ENCODE measurements around the gene PXDN.
"Not testable (repeated sequence)": the region's sequence is repeated elsewhere in the genome, so short reads cannot be mapped to it uniquely, and the experiment has no call there.

The PXDN gene

GRCh38 chr2:1744446-1745170 lies at the start of gene PXDN:
Gene PXDN (minus strand): TSS chr2:1744515. CDS start chr2:1744455, 60 bp downstream.
- DNase-seq: peak; percentile 27

GRCh38 chr2:1793868-1794445 lies 49.6 kb upstream of the PXDN start:
- DNase-seq: no peak

GRCh38 chr2:1793001-1793867 lies 48.9 kb upstream of the PXDN start:
- no peak for DNase-seq

- no peak for DNase-seq
Observed at GRCh38 chr2:1791685-1792435, 47.5 kb upstream of the PXDN start.

GRCh38 chr2:1791006-1791605 lies 46.8 kb upstream of the PXDN start:
- DNase-seq: no peak

- no peak for DNase-seq
Observed at GRCh38 chr2:1790473-1790872, 46.2 kb upstream of the PXDN start.

GRCh38 chr2:1789610-1790009 lies 45.3 kb upstream of the PXDN start:
- DNase-seq: peak; percentile 1

GRCh38 chr2:1788478-1788959 lies 44.2 kb upstream of the PXDN start:
- no peak for DNase-seq

GRCh38 chr2:1787755-1788477 lies 43.6 kb upstream of the PXDN start:
- DNase-seq: peak; percentile 75

GRCh38 chr2:1784986-1785617 lies 40.8 kb upstream of the PXDN start:
- DNase-seq: no peak

- no peak for DNase-seq
Observed at GRCh38 chr2:1784087-1784486, 39.8 kb upstream of the PXDN start.

GRCh38 chr2:1782514-1782913 lies 38.2 kb upstream of the PXDN start:
- DNase-seq: no peak

- DNase-seq: no peak
Observed at GRCh38 chr2:1781291-1782080, 37.2 kb upstream of the PXDN start.

GRCh38 chr2:1780693-1781092 lies 36.4 kb upstream of the PXDN start:
- no peak for DNase-seq

- not testable (repeated sequence) for DNase-seq
Observed at GRCh38 chr2:1780054-1780453, 35.7 kb upstream of the PXDN start.

- no peak for DNase-seq
Observed at GRCh38 chr2:1778566-1778965, 34.3 kb upstream of the PXDN start.

- no peak for DNase-seq
Observed at GRCh38 chr2:1777781-1778180, 33.5 kb upstream of the PXDN start.

GRCh38 chr2:1777156-1777555 lies 32.8 kb upstream of the PXDN start:
- no peak for DNase-seq

GRCh38 chr2:1775511-1776035 lies 31.3 kb upstream of the PXDN start:
- no peak for DNase-seq

GRCh38 chr2:1774929-1775328 lies 30.6 kb upstream of the PXDN start:
- DNase-seq: no peak
